GM21717 (cell line): ENCODE measurements around the gene PRMT1.

ENCODE experiments used
- ATAC-seq: cut with Tn5 transposase; IDR thresholded peaks from one replicate; pipeline ENCODE4 v1.9.1; 2021; ENCODE audit warnings: mild to moderate bottlenecking, moderate library complexity; ENCODE audit not compliant: unreplicated experiment

Gene PRMT1

GRCh38 chr19:49651029-49651819 lies 25.8 kb upstream of the PRMT1 start:
- ATAC-seq = no peak

GRCh38 chr19:49651820-49652550 lies 25.1 kb upstream of the PRMT1 start:
- no peak for ATAC-seq

GRCh38 chr19:49652551-49653465 lies 24.3 kb upstream of the PRMT1 start:
- no peak for ATAC-seq

GRCh38 chr19:49653466-49653806 lies 23.6 kb upstream of the PRMT1 start:
- ATAC-seq = no peak

- no peak for ATAC-seq
These were observed 22.5 kb upstream of the PRMT1 start for GRCh38 chr19:49654581-49654980.

- no peak for ATAC-seq
These were observed 21.3 kb upstream of the PRMT1 start for GRCh38 chr19:49655570-49656455.

GRCh38 chr19:49656456-49657109 lies 20.5 kb upstream of the PRMT1 start:
- ATAC-seq = no peak

GRCh38 chr19:49657493-49658138 lies 19.5 kb upstream of the PRMT1 start:
- ATAC-seq = no peak

GRCh38 chr19:49658139-49658517 lies 18.9 kb upstream of the PRMT1 start:
- ATAC-seq = no peak

GRCh38 chr19:49658566-49659442 lies 18.3 kb upstream of the PRMT1 start:
- ATAC-seq = no peak

GRCh38 chr19:49660338-49660961 lies 16.6 kb upstream of the PRMT1 start:
- no peak for ATAC-seq

- ATAC-seq = no peak
These were observed 15.1 kb upstream of the PRMT1 start for GRCh38 chr19:49662011-49662410.

- no peak for ATAC-seq
These were observed 13.8 kb upstream of the PRMT1 start for GRCh38 chr19:49663224-49663623.

- ATAC-seq = no peak
These were observed 12.7 kb upstream of the PRMT1 start for GRCh38 chr19:49664171-49665035.

GRCh38 chr19:49665036-49665350 lies 12.1 kb upstream of the PRMT1 start:
- no peak for ATAC-seq

- peak; percentile 51 for ATAC-seq
These were observed 11.5 kb upstream of the PRMT1 start, which contains the start of the genes BCL2L12 and IRF3 for GRCh38 chr19:49665351-49666119. Gene BCL2L12 (plus strand): TSS chr19:49665933. CDS start chr19:49666693, 760 bp downstream. Gene IRF3 (minus strand): TSS chr19:49665857. CDS start chr19:49664838, 1,019 bp downstream.
